Fibroblast of peridontal ligament (primary cell): Measurements from ENCODE around the gene CARD6.
"Not testable (repeated sequence)": the region's sequence is repeated elsewhere in the genome, so short reads cannot be mapped to it uniquely, and the experiment has no call there.

Experiments used
- DNase-seq: peaks from one replicate; pipeline ENCODE4 v3.0.0-alpha.2; 2010; ENCODE audit errors: extremely low read depth

The CARD6 gene

GRCh38 chr5:40828690-40829661, 12.2 kb upstream of the CARD6 start:
- DNase-seq = no peak

GRCh38 chr5:40829748-40830533, 11.2 kb upstream of the CARD6 start:
- no peak for DNase-seq

GRCh38 chr5:40831346-40832210, 9.6 kb upstream of the CARD6 start:
- no peak for DNase-seq

- no peak for DNase-seq
Measured at GRCh38 chr5:40832345-40832744, 8.8 kb upstream of the CARD6 start.

- DNase-seq = no peak
Measured at GRCh38 chr5:40833712-40834229, 7.4 kb upstream of the CARD6 start.

GRCh38 chr5:40834391-40834848, 6.7 kb upstream of the CARD6 start:
- peak; percentile 52 for DNase-seq

GRCh38 chr5:40834849-40835787, 6.0 kb upstream of the CARD6 start, which contains the start of gene RPL37:
Gene RPL37, minus strand, starts transcription at chr5:40835222. Its CDS starts 37 bp downstream, at chr5:40835185.
- DNase-seq = peak; percentile 97

GRCh38 chr5:40838086-40838485, 3.1 kb upstream of the CARD6 start:
- no peak for DNase-seq

GRCh38 chr5:40842351-40842750, 1.2 kb downstream of the CARD6 start:
- DNase-seq = peak; percentile 56

GRCh38 chr5:40844565-40844964, 3.4 kb downstream of the CARD6 start:
- DNase-seq = no peak

- no peak for DNase-seq
Measured at GRCh38 chr5:40846371-40846770, 5.2 kb downstream of the CARD6 start.

GRCh38 chr5:40847525-40847924, 6.4 kb downstream of the CARD6 start:
- DNase-seq = no peak

- DNase-seq = no peak
Measured at GRCh38 chr5:40853632-40854192, 12.5 kb downstream of the CARD6 start.

- no peak for DNase-seq
Measured at GRCh38 chr5:40860711-40861110, 19.5 kb downstream of the CARD6 start.

- not testable (repeated sequence) for DNase-seq
Measured at GRCh38 chr5:40865004-40865403, 23.8 kb downstream of the CARD6 start.

- no peak for DNase-seq
Measured at GRCh38 chr5:40866844-40867243, 25.7 kb downstream of the CARD6 start.

GRCh38 chr5:40869384-40869783, 28.2 kb downstream of the CARD6 start:
- peak; percentile 13 for DNase-seq

- DNase-seq = peak; percentile 20
Measured at GRCh38 chr5:40871177-40871576, 30.0 kb downstream of the CARD6 start.

GRCh38 chr5:40872253-40872652, 31.1 kb downstream of the CARD6 start:
- not testable (repeated sequence) for DNase-seq
